DOHH2 (cell line): ENCODE measurements around the gene GATA6.

Experiments
- H3F3A ChIP-seq: fragments of 200-600 bp; sonication (generic), shearing (Covaris generic); 2 replicates; pipeline ENCODE4 v1.6.0; 2016; ENCODE audit warnings: antibody characterized with exemption, mild to moderate bottlenecking; ENCODE audit not compliant: control insufficient read depth, insufficient read depth
- H3K27ac ChIP-seq: fragments of 200-600 bp; sonication (generic); 2 replicates; pipeline ENCODE4 v1.5.1; 2014; ENCODE audit warnings: low read depth, mild to moderate bottlenecking, low read length, moderate library complexity
- H3K27me3 ChIP-seq: fragments of 200-600 bp; sonication (generic); 2 replicates; pipeline ENCODE4 v1.6.1; 2014; ENCODE audit warnings: mild to moderate bottlenecking, low read length, mixed read lengths; ENCODE audit not compliant: control insufficient read depth
- H3K36me3 ChIP-seq: fragments of 200-600 bp; sonication (generic); 2 replicates; pipeline ENCODE4 v1.6.1; 2014; ENCODE audit warnings: mild to moderate bottlenecking, low read length, moderate library complexity, mixed read lengths; ENCODE audit not compliant: control insufficient read depth
- H3K4me1 ChIP-seq: fragments of 200-600 bp; sonication (generic); 2 replicates; pipeline ENCODE4 v1.6.1; 2014; ENCODE audit warnings: mild to moderate bottlenecking, low read length, mixed read lengths; ENCODE audit not compliant: control insufficient read depth
- H3K4me2 ChIP-seq: fragments of 200-600 bp; sonication (generic); 2 replicates; pipeline ENCODE4 v1.6.0; 2014; ENCODE audit warnings: mild to moderate bottlenecking, low read length, moderate library complexity
- H3K4me3 ChIP-seq: fragments of 200-600 bp; sonication (generic); 2 replicates; pipeline ENCODE4 v1.5.1; 2014; ENCODE audit warnings: mild to moderate bottlenecking, low read length, mixed read lengths
- H3K79me2 ChIP-seq: fragments of 200-600 bp; sonication (generic); 2 replicates; pipeline ENCODE4 v1.6.1; 2014; ENCODE audit warnings: mild to moderate bottlenecking, low read length, mixed read lengths; ENCODE audit not compliant: control insufficient read depth
- H3K9me2 ChIP-seq: fragments of 200-600 bp; sonication (generic); replicated peaks from 2 replicates; pipeline ENCODE4 v1.6.1; 2014; ENCODE audit warnings: mild to moderate bottlenecking, low read length, mixed read lengths; ENCODE audit not compliant: control insufficient read depth
- H3K9me3 ChIP-seq: fragments of 200-600 bp; sonication (generic); 2 replicates; pipeline ENCODE4 v1.6.1; 2014; ENCODE audit warnings: antibody characterized with exemption, low read length, mixed read lengths; ENCODE audit not compliant: control insufficient read depth, insufficient read depth
- H4K20me1 ChIP-seq: fragments of 200-600 bp; sonication (generic); 2 replicates; pipeline ENCODE4 v1.6.0; 2014; ENCODE audit warnings: low read depth, mild to moderate bottlenecking, antibody characterized with exemption, low read length, moderate library complexity; ENCODE audit not compliant: control insufficient read depth, insufficient read depth
- EZH2phosphoT487 ChIP-seq: fragments of 200-600 bp; sonication (generic); IDR thresholded peaks from 2 replicates; pipeline ENCODE4 v1.6.1; 2017; ENCODE audit warnings: borderline replicate concordance, mild to moderate bottlenecking, antibody characterized with exemption, low read length, moderate library complexity, mixed read lengths
- TF ChIP-seq, protein P1 (sequence below): fragments of 200-600 bp; sonication (generic); IDR thresholded peaks from one replicate; pipeline ENCODE4 v1.5.1; 2014; ENCODE audit warnings: antibody characterized with exemption, mild to moderate bottlenecking, low read depth, low read length; ENCODE audit not compliant: poor library complexity, severe bottlenecking

Gene GATA6

GRCh38 chr18:22198163-22198562 lies 28.8 kb downstream of the GATA6 start:
- no peaks in the 10 kb centered on the region for H3K9me3 ChIP-seq
- no peaks in the 10 kb centered on the region for H3K36me3 ChIP-seq
- H3K27me3 ChIP-seq = 0 out of 2 replicates have a peak, but pooled peaks cover 3% of the 10 kb centered on the region
- no peak overlapping the region for H3K4me3 ChIP-seq
- H3K9me2 ChIP-seq = no peaks in the 10 kb centered on the region
- no peak for TF ChIP-seq EZH2phosphoT487
- TF ChIP-seq, protein P1, sequence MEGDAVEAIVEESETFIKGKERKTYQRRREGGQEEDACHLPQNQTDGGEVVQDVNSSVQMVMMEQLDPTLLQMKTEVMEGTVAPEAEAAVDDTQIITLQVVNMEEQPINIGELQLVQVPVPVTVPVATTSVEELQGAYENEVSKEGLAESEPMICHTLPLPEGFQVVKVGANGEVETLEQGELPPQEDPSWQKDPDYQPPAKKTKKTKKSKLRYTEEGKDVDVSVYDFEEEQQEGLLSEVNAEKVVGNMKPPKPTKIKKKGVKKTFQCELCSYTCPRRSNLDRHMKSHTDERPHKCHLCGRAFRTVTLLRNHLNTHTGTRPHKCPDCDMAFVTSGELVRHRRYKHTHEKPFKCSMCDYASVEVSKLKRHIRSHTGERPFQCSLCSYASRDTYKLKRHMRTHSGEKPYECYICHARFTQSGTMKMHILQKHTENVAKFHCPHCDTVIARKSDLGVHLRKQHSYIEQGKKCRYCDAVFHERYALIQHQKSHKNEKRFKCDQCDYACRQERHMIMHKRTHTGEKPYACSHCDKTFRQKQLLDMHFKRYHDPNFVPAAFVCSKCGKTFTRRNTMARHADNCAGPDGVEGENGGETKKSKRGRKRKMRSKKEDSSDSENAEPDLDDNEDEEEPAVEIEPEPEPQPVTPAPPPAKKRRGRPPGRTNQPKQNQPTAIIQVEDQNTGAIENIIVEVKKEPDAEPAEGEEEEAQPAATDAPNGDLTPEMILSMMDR = no peak
- no peaks in the 10 kb centered on the region for H3K79me2 ChIP-seq
- H3K4me2 ChIP-seq = no peak overlapping the region
- no peaks in the 10 kb centered on the region for H3F3A ChIP-seq
- H4K20me1 ChIP-seq = no peaks in the 10 kb centered on the region
- H3K27ac ChIP-seq = no peak overlapping the region
- H3K4me1 ChIP-seq = no peaks in the 10 kb centered on the region

DNA sequence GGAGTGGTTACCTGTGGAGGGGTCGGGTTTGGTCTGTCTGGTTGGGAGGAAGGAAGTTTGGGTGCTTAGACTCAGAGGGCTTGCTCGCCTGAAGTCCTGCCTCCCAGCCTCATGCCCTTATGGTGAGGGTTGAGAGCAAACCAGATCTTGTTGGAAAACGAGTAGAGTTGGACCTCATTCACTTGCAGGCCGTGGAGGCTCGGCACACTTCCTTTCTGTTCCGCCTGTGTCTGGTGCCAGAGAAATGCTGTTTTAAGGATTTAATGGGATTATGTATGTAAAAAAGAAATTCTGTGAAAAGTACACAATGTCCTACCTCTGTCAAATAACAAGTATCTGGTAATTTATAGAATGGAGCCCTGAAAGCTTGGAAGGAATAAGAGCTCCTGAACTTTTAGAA lies 29.6 kb downstream of the GATA6 start:
- Histone ChIP-seq H3K4me3 (no peak overlapping the region), H3K4me2 (no peak overlapping the region), H3K27ac (no peak overlapping the region), H3K9me3 (no peaks in the 10 kb centered on the region), H3K36me3 (no peaks in the 10 kb centered on the region), H3K27me3 (peaks cover 6% of the 10 kb centered on the region; the same call in 1 of the 2 replicates), H3F3A (no peaks in the 10 kb centered on the region), H3K4me1 (no peaks in the 10 kb centered on the region), H3K79me2 (no peaks in the 10 kb centered on the region), H4K20me1 (no peaks in the 10 kb centered on the region), H3K9me2 (no peaks in the 10 kb centered on the region)
- no peak for TF ChIP-seq EZH2phosphoT487
- TF ChIP-seq, protein P1 = no peak

DNA sequence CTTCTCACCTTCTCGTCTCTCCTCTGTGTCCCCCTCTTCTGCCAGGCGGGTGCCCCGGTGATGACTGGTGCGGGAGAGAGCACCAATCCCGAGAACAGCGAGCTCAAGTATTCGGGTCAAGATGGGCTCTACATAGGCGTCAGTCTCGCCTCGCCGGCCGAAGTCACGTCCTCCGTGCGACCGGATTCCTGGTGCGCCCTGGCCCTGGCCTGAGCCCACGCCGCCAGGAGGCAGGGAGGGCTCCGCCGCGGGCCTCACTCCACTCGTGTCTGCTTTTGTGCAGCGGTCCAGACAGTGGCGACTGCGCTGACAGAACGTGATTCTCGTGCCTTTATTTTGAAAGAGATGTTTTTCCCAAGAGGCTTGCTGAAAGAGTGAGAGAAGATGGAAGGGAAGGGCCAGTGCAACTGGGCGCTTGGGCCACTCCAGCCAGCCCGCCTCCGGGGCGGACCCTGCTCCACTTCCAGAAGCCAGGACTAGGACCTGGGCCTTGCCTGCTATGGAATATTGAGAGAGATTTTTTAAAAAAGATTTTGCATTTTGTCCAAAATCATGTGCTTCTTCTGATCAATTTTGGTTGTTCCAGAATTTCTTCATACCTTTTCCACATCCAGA lies 31.3 kb downstream of the GATA6 start:
- Histone ChIP-seq H3K9me2 (no peaks in the 10 kb centered on the region), H3K9me3 (no peaks in the 10 kb centered on the region), H3K4me2 (no peak overlapping the region), H4K20me1 (no peaks in the 10 kb centered on the region), H3K4me1 (no peaks in the 10 kb centered on the region), H3K79me2 (no peaks in the 10 kb centered on the region), H3K4me3 (no peak overlapping the region), H3K27ac (no peak overlapping the region), H3K36me3 (no peaks in the 10 kb centered on the region), H3K27me3 (peaks cover 6% of the 10 kb centered on the region; the same call in 1 of the 2 replicates), H3F3A (no peaks in the 10 kb centered on the region)
- TF ChIP-seq, protein P1 = no peak
